SK-N-MC (cell line): Measurements from ENCODE around the gene DLK2.

ENCODE experiments used
- EZH2 ChIP-seq: fragments of 200-600 bp; sonication (generic); IDR thresholded peaks from one replicate; pipeline ENCODE4 v1.6.1; 2017; ENCODE audit warnings: antibody characterized with exemption
- FOXP2 ChIP-seq: optimal IDR thresholded peaks from 2 replicates; pipeline ENCODE3; 2011; ENCODE audit warnings: mild to moderate bottlenecking, moderate library complexity; ENCODE audit not compliant: insufficient read depth; ENCODE audit errors: extremely low read length, control extremely low read depth
- POLR2AphosphoS5 ChIP-seq: IDR thresholded peaks from 2 replicates; pipeline ENCODE4 v1.6.1; 2012; ENCODE audit warnings: mild to moderate bottlenecking, low read depth, low read length, borderline replicate concordance

DNA sequence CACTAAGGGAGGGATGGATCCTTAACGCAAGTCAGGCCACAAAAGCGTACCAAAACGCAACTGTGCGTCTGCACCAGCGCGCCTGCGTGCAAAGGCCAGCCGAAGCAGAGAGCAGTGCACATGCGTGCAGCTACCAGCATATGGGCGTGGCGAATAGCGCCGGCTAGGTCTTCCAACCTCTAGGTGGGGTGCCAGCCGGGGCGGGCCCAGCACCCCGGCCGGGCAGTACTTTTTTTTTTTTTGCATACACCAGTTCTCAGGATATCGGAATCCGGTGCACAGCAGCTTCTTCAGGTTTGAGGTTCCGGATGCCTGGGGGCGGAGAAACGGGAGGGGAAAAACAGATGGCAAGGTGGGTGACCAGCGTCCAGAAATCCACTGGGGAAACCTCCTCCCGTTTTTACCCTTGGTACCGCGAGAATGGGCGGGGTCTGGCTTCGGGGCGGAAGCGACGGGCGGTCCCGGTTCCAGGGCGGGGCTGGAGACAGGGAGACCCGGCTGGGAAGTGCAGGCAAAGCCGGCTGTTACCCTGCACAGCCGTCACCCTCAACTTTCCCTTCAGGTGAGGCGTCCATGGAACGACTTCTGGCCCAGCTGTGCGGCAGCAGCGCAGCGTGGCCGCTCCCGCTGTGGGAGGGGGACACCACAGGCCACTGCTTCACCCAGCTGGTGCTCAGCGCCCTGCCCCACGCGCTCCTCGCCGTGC lies 27.8 kb downstream of the DLK2 start, which contains the start of gene ABCC10:
- TF ChIP-seq EZH2 (no peak), POLR2AphosphoS5 (peak; percentile 92), FOXP2 (no peak)
